Fibroblast of lung (primary cell): ENCODE results near the gene CDC42SE2.

Experiments used
- CTCF ChIP-seq, 2 donors: IDR thresholded peaks in 1 of 2; conservative IDR thresholded peaks in 1 of 2; 1 replicate in 1 of 2; 2 replicates in 1 of 2; pipeline ENCODE4 v1.5.1; 2011 to 2012; ENCODE audit warnings: low read length in 2 of 2, control low read depth in 1 of 2, inconsistent platforms in 1 of 2, low read depth in 1 of 2, mild to moderate bottlenecking in 1 of 2
- EZH2 ChIP-seq: IDR thresholded peaks from 2 replicates; pipeline ENCODE4 v1.5.1; 2012; ENCODE audit warnings: low read length, control low read depth, mild to moderate bottlenecking; ENCODE audit errors: missing control alignments

- TF ChIP-seq EZH2 (no peak), CTCF (conservative IDR thresholded peaks at IDR 0.05 in 1 of 2, IDR thresholded peaks at IDR 0.05 in 1 of 2; ENCODE audit: low read depth in 1 of 2, low read length in 2 of 2) (no peak)
Observed at GRCh38 chr5:131282235-131282634, 18.4 kb downstream of the CDC42SE2 start.
